ENCODE results near the gene OVAAL.

The OVAAL gene

DNA sequence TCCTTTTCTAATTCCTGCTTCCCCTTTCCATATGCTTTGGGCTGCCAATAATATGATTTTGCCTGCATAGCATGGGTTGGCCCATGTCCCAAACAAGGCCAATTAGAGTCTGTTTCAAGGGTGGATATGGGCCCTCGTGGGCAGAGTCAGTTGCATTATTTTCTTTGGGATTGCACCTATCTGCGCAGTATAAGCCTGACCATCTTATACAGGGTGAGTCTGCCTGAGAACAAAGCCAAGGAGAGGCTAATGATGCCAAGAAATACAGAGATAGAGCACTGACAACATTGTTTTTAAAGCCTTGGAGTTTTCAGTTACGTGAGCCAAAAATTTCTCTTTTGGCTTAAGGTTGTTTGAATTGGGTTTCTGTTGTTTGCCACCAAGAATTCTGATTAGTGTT is 18.6 kb downstream of the OVAAL start:
- TF ChIP-seq, protein P1, sequence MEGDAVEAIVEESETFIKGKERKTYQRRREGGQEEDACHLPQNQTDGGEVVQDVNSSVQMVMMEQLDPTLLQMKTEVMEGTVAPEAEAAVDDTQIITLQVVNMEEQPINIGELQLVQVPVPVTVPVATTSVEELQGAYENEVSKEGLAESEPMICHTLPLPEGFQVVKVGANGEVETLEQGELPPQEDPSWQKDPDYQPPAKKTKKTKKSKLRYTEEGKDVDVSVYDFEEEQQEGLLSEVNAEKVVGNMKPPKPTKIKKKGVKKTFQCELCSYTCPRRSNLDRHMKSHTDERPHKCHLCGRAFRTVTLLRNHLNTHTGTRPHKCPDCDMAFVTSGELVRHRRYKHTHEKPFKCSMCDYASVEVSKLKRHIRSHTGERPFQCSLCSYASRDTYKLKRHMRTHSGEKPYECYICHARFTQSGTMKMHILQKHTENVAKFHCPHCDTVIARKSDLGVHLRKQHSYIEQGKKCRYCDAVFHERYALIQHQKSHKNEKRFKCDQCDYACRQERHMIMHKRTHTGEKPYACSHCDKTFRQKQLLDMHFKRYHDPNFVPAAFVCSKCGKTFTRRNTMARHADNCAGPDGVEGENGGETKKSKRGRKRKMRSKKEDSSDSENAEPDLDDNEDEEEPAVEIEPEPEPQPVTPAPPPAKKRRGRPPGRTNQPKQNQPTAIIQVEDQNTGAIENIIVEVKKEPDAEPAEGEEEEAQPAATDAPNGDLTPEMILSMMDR (IDR thresholded peaks at IDR 0.05; ENCODE audit: control insufficient read depth, extremely low read depth, insufficient read depth): no peak
- DNase-seq (ENCODE audit: low read depth): no peak
- no peak overlapping the region for H3K4me3 ChIP-seq (ENCODE audit: low read depth, low read length)

DNA sequence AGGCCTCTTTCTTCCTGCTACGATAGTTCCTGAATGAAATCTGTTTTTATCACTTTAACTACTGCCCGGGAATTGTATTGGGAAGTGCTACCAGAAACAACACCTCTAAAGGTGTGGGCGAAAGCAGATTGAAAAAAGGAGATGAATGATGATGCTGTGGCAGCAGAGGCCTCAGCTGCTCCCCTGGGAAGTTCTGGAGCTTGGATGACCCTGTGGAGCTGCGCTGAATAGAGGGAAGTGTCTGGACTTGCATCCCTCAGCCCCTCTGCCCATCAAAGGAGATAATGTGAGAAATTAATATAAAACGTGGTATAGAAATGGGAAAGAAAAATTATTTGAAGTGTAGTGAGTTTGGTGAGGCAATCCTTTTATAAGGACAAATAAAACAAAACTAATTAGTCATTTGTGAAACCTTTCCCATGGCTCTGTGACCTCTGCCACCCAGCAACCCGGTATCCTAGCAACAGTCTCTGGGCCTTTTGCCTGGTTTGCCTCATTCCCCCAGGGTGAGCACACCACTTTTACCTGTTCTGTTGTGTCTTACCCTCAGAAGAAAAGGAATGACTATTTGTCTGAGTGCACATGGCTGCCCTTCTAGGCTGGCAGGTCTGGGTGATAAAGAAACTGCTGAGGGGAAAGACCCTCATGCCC is 21.3 kb downstream of the OVAAL start:
- DNase-seq (ENCODE audit: low read depth): peak; percentile 80
- TF ChIP-seq, protein P1 (IDR thresholded peaks at IDR 0.05; ENCODE audit: control insufficient read depth, extremely low read depth, insufficient read depth): no peak
- H3K4me3 ChIP-seq (ENCODE audit: low read depth, low read length): no peak overlapping the region

DNA sequence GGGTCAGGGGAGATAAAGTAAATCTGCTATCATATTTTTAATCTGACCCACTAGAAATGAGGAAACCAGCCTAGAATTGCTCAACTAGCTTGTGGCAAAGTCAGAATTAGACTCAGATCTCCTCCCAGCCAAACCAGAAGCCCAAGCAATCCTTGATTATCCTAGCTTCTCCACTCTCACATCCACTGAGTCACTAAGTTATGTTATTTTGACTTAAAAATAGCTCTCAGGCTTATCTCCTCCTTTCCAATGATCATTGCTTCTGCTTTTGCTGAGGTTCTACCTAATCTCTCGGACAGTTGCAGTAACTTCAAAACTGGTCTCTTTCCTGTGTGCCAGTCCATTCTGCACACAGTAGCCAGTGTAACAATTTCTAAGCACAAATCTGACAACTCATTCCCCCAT is 22.9 kb downstream of the OVAAL start:
- TF ChIP-seq, protein P1 (IDR thresholded peaks at IDR 0.05; ENCODE audit: control insufficient read depth, extremely low read depth, insufficient read depth): no peak
- no peak for DNase-seq (ENCODE audit: low read depth)
- H3K4me3 ChIP-seq (ENCODE audit: low read depth, low read length): no peak overlapping the region

DNA sequence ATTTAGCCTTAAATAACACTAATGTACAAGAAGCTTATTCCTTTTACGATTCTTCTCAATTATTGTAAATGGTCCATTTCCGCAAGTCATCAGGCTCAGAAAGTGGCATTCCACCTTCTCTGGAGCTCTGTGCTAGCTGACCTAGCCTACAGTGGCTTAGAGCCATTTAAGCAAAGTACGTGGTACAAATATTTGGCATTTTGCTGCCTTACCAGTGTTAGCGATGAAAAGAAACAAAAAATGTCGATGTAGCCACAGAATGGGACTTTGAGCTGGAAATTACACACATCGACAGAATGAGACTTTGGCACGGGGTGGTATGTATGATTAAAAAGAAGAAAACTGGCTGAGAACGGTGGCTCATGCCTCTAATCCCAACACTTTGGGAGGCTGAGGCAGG is 26.1 kb downstream of the OVAAL start:
- no peak overlapping the region for H3K4me3 ChIP-seq (ENCODE audit: low read depth, low read length)
- TF ChIP-seq, protein P1 (IDR thresholded peaks at IDR 0.05; ENCODE audit: control insufficient read depth, extremely low read depth, insufficient read depth): no peak
- DNase-seq (ENCODE audit: low read depth): no peak

DNA sequence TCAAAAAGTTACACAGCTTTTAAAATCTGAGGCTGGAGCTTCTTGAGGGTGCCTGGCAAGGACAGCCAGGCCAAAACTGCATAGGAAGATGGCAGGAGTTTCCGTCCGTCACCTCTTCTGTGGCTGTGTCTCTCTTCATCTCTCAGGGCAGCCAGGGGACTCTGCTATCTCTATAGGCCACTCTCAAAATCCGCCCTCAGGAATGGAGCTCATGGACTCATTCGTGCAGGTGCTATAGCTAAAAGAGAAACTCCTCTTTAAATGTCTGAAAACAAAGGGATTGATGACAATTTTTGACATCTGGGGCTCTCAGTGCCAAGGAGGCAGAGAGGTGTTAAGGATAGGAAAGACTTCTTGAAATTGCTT is 27.2 kb downstream of the OVAAL start:
- H3K4me3 ChIP-seq (ENCODE audit: low read depth, low read length): no peak overlapping the region
- TF ChIP-seq, protein P1 (IDR thresholded peaks at IDR 0.05; ENCODE audit: control insufficient read depth, extremely low read depth, insufficient read depth): no peak
- DNase-seq (ENCODE audit: low read depth): no peak

DNA sequence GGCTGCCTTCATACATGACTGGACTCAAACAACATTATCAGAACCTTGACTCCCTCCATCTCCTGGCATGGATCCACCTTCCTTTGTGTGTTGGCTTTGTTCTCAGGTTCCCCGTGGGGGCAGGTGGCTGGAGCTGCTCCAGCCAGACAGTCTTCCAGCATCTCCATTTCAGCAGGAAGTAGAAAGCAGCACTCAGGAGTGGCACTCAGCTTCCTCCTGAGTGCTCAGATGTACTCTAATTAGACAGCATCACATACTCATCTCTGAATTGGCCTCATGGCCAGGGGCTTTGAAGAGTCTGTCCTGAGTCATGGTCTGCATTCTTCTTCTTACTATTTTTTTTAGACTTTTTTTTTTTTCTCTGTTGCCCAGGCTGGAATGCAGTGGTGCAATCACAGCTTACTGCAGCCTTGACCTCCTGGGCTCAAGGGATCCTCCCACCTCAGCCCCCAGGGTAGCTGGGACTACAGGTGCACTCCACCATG is 27.9 kb downstream of the OVAAL start:
- H3K4me3 ChIP-seq (ENCODE audit: low read depth, low read length): no peak overlapping the region
- TF ChIP-seq, protein P1 (IDR thresholded peaks at IDR 0.05; ENCODE audit: control insufficient read depth, extremely low read depth, insufficient read depth): no peak
- DNase-seq (ENCODE audit: low read depth): peak; percentile 70

DNA sequence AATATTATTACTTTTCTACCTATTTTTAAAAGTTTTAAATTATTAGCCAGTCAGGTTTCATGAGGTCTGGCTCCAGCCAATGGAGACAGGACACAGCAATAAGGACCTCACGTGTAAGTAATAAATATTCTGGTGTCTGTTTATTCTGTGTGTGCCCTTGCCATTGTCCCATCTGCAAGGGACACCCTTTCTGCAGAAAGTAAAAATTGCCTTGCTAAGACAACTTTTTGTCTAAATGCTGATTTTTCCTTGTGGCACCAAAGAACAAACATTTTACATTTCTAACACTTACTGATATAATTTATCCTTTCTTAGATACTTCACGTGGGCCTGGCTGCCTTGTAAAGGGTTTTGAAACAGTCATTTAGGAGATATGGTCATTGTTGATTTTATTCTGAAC is 29.4 kb downstream of the OVAAL start:
- H3K4me3 ChIP-seq (ENCODE audit: low read depth, low read length): no peak overlapping the region
- DNase-seq (ENCODE audit: low read depth): no peak
- TF ChIP-seq, protein P1 (IDR thresholded peaks at IDR 0.05; ENCODE audit: control insufficient read depth, extremely low read depth, insufficient read depth): no peak

All from LNCaP clone FGC (cell line).